Cardiac muscle cell (in vitro differentiated cells and primary cell): Measurements from ENCODE around the gene MYO9B. TPM values are rescaled to one million over a fixed set of nuclear protein-coding genes. Genes with fewer than 3 reads are reported as not detected.
"Not testable (repeated sequence)": the region's sequence is repeated elsewhere in the genome, so short reads cannot be mapped to it uniquely, and the experiment has no call there.

Experiments
- DNase-seq, 2 donors: peaks; one replicate each; pipeline versions ENCODE4 v3.0.0 to v3.0.0-alpha.2; 2010 to 2017; ENCODE audit warnings: low read depth in 1 of 2, low spot score in 1 of 2
- H3K27ac ChIP-seq: fragments of 200-600 bp; sonication (generic); 2 replicates; pipeline ENCODE4 v1.5.1; 2016
- H3K27me3 ChIP-seq: fragments of 200-600 bp; sonication (generic); 2 replicates; pipeline ENCODE4 v1.6.0; 2016; ENCODE audit warnings: control low read depth
- H3K36me3 ChIP-seq: fragments of 200-600 bp; sonication (generic); 2 replicates; pipeline ENCODE4 v1.5.1; 2016; ENCODE audit warnings: control low read depth
- H3K4me1 ChIP-seq: fragments of 200-600 bp; sonication (generic); 2 replicates; pipeline ENCODE4 v1.8.1; 2017; ENCODE audit warnings: low read depth, mild to moderate bottlenecking, mixed run types
- H3K4me3 ChIP-seq: fragments of 200-600 bp; sonication (generic); 2 replicates; pipeline ENCODE4 v1.5.1; 2016; ENCODE audit warnings: mild to moderate bottlenecking
- H3K9me3 ChIP-seq: fragments of 200-600 bp; sonication (generic); 2 replicates; pipeline ENCODE4 v1.5.1; 2017; ENCODE audit warnings: low read depth, mild to moderate bottlenecking, control low read depth
- CTCF ChIP-seq: IDR thresholded peaks from 2 replicates; pipeline ENCODE4 v1.5.1; 2012; ENCODE audit warnings: low read depth, mild to moderate bottlenecking, low read length
- polyA plus RNA-seq: library from polyadenylated mRNA; unstranded; fragments of >200 nt; fragmentation: Nextera tagmentation; extraction: Ambion mirVana; gene quantifications from 2 replicates; pipeline ENCODE4 v1.2.1, GENCODE V29; 2016
- total RNA-seq: library from RNA; depleted of rRNA; stranded (reverse); fragments of >200 nt; gene quantifications from 2 replicates; pipeline ENCODE4 v1.2.3, GENCODE V29; 2016

The MYO9B gene
- total and polyA plus RNA-seq, 2 experiments from 2014 or later: 17.7 to 47.9 TPM

GRCh38 chr19:17129377-17129776 lies 53.8 kb downstream of the MYO9B start:
- no peak overlapping the region for H3K27ac ChIP-seq
- no peaks in the 10 kb centered on the region for H3K27me3 ChIP-seq
- TF ChIP-seq CTCF: no peak
- H3K9me3 ChIP-seq: no peaks in the 10 kb centered on the region
- peak in 1 of 2 donors; percentile 29 for DNase-seq
- no peaks in the 10 kb centered on the region for H3K36me3 ChIP-seq
- peaks cover 8% of the 10 kb centered on the region for H3K4me1 ChIP-seq
- no peak overlapping the region for H3K4me3 ChIP-seq

GRCh38 chr19:17135001-17135853 lies 59.6 kb downstream of the MYO9B start:
- Histone ChIP-seq H3K27me3 (no peaks in the 10 kb centered on the region), H3K4me3 (no peak overlapping the region), H3K36me3 (no peaks in the 10 kb centered on the region), H3K27ac (peak overlapping the region; percentile 98), H3K9me3 (no peaks in the 10 kb centered on the region), H3K4me1 (peaks cover 17% of the 10 kb centered on the region)
- TF ChIP-seq CTCF: peak; percentile 27
- DNase-seq: peak; percentile 97 to 98

GRCh38 chr19:17136021-17136420 lies 60.4 kb downstream of the MYO9B start:
- H3K27ac ChIP-seq: peak overlapping the region; percentile 98
- DNase-seq: no peak
- H3K4me3 ChIP-seq: no peak overlapping the region

GRCh38 chr19:17136617-17137016 lies 61.0 kb downstream of the MYO9B start:
- peak overlapping the region; percentile 98 for H3K27ac ChIP-seq
- TF ChIP-seq CTCF: no peak
- no peak for DNase-seq
- peaks cover 17% of the 10 kb centered on the region for H3K4me1 ChIP-seq
- no peaks in the 10 kb centered on the region for H3K9me3 ChIP-seq
- H3K4me3 ChIP-seq: no peak overlapping the region
- H3K36me3 ChIP-seq: no peaks in the 10 kb centered on the region
- no peaks in the 10 kb centered on the region for H3K27me3 ChIP-seq

More at GRCh38 chr19:17136021-17136420, 60.4 kb downstream of the MYO9B start:
- Histone ChIP-seq H3K36me3 (no peaks in the 10 kb centered on the region), H3K4me1 (peaks cover 17% of the 10 kb centered on the region), H3K9me3 (no peaks in the 10 kb centered on the region), H3K27me3 (no peaks in the 10 kb centered on the region)
- TF ChIP-seq CTCF: no peak

GRCh38 chr19:17137417-17137816 lies 61.8 kb downstream of the MYO9B start:
- H3K4me1 ChIP-seq: peaks cover 17% of the 10 kb centered on the region
- no peak for DNase-seq

GRCh38 chr19:17138052-17138846 lies 62.7 kb downstream of the MYO9B start:
- H3K4me1 ChIP-seq: peaks cover 17% of the 10 kb centered on the region
- H3K9me3 ChIP-seq, H3K36me3 ChIP-seq, H3K27me3 ChIP-seq, H3K4me3 ChIP-seq, H3K27ac ChIP-seq: not testable (repeated sequence)
- peak in 1 of 2 donors; percentile 43 for DNase-seq

More at GRCh38 chr19:17137417-17137816, 61.8 kb downstream of the MYO9B start:
- TF ChIP-seq CTCF: no peak
- no peaks in the 10 kb centered on the region for H3K27me3 ChIP-seq
- H3K27ac ChIP-seq: peak overlapping the region; percentile 98
- H3K9me3 ChIP-seq: no peaks in the 10 kb centered on the region
- no peaks in the 10 kb centered on the region for H3K36me3 ChIP-seq
- no peak overlapping the region for H3K4me3 ChIP-seq
